SJSA1 (cell line): ENCODE results near the gene GPHA2. TPM values are rescaled to one million over a fixed set of nuclear protein-coding genes. Genes with fewer than 3 reads are reported as not detected.

Source experiments
- DNase-seq, 2 experiments: peaks; one replicate each; pipeline ENCODE4 v3.0.0-alpha.2; 2015 to 2020; ENCODE audit warnings: low spot score in 2 of 2, low read depth in 1 of 2
- H3K27ac ChIP-seq: fragments of 250-450 bp; sonication (Bioruptor Pico); 2 replicates; pipeline ENCODE4 v1.5.1; 2020; ENCODE audit warnings: mild to moderate bottlenecking, moderate library complexity
- H3K27me3 ChIP-seq: fragments of 250-450 bp; sonication (Bioruptor Pico); replicated peaks from 2 replicates; pipeline ENCODE4 v1.5.1; 2020; ENCODE audit warnings: mild to moderate bottlenecking, moderate library complexity
- H3K36me3 ChIP-seq: fragments of 250-450 bp; sonication (Bioruptor Pico); 2 replicates; pipeline ENCODE4 v1.5.1; 2020; ENCODE audit warnings: mild to moderate bottlenecking
- H3K4me1 ChIP-seq: fragments of 250-450 bp; sonication (Bioruptor Pico); replicated peaks from 2 replicates; pipeline ENCODE4 v1.6.1; 2021; ENCODE audit warnings: mild to moderate bottlenecking
- H3K4me3 ChIP-seq: fragments of 250-450 bp; sonication (Bioruptor Pico); 2 replicates; pipeline ENCODE4 v1.5.1; 2020; ENCODE audit warnings: mild to moderate bottlenecking
- H3K9me3 ChIP-seq: fragments of 250-450 bp; sonication (Bioruptor Pico); replicated peaks from 2 replicates; pipeline ENCODE4 v1.5.1; 2020; ENCODE audit warnings: mild to moderate bottlenecking
- total RNA-seq: library from RNA; depleted of rRNA; stranded (reverse); fragments of >200 nt; shearing (Covaris generic); gene quantifications from 2 replicates; pipeline ENCODE4 v1.2.3, GENCODE V29; 2014; rRNA removed

Gene GPHA2
- total RNA-seq, 1 experiment from 2014 or later: not detected

GRCh38 chr11:64887757-64888405 lies 47.8 kb downstream of the GPHA2 start:
- Histone ChIP-seq H3K9me3 (no peaks in the 10 kb centered on the region), H3K36me3 (no peaks in the 10 kb centered on the region), H3K4me1 (peaks cover 17% of the 10 kb centered on the region), H3K4me3 (no peak overlapping the region), H3K27ac (no peak overlapping the region), H3K27me3 (no peaks in the 10 kb centered on the region)
- DNase-seq: peak; percentile 87 to 90

DNA sequence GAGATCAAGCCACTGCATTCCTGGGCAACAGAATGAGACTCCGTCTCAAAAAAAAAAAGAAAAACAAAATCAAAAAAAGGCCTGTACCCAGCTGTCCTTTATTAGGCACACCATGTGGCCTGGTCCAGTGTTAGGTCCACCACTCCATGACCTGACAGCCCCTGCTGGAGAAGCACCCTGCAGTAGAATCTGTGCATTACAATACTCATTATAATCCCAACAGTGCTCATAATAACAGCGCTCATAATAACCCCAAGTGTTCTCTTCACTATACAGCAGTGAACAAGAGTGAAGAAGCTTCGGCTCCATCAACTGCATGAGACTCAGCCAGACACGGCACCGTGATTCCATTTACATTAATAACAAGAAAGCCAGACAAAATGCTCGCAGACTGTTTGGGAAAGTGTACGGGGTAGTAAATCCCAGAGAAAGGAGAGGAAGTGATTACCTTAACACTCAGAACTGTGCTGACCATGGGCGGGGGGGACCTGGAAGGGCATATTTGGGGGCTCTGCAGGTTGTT lies 48.4 kb downstream of the GPHA2 start:
- H3K27me3 ChIP-seq: no peaks in the 10 kb centered on the region
- no peak overlapping the region for H3K4me3 ChIP-seq
- no peak overlapping the region for H3K27ac ChIP-seq
- H3K4me1 ChIP-seq: peaks cover 17% of the 10 kb centered on the region
- no peaks in the 10 kb centered on the region for H3K9me3 ChIP-seq
- H3K36me3 ChIP-seq: no peaks in the 10 kb centered on the region
- DNase-seq: no peak

DNA sequence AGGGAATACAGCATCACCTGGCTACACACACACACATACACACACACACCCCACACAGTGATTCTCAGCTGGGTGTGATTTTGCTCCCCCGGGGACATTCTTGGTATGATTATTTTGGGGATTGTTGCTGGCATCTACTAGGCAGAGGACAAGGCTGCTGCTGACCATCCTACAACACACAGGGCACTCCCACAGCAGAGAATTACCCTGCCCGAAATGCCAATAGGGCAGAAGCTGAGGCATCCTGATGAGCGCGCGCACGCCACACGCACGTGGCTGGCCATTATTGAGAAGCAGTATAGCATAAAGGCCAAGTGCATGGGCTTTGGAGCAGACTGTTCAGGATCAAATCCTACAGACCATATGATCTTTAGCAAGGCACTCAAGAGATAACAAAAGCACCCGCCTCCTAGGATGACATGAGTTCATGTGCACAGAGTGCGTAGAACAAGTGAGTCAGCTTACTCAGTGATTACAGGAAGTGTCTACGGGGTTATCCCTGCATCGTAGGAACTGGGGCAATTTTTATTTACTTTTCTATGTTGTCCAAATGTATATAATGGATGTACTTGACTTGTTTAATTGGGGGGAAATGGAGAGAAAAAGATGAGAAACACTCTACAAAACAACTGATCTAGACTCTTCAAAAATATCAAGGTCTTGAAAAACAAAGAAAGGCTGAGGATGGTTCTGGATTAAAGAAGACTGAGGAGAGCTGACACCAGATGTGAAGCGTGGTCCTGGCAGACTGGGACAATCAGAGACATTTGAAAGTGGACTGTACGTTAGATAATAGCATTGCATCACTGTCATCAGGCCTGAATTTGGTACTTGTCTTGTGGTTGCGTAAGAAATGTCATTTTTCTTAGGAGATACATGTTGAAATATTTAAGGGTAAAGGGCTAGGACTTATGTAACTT lies 50.1 kb downstream of the GPHA2 start:
- Histone ChIP-seq H3K36me3 (no peaks in the 10 kb centered on the region), H3K9me3 (no peaks in the 10 kb centered on the region), H3K27ac (no peak overlapping the region), H3K4me3 (no peak overlapping the region), H3K4me1 (peaks cover 17% of the 10 kb centered on the region), H3K27me3 (no peaks in the 10 kb centered on the region)
- DNase-seq: peak in 1 of 2 experiments; percentile 40

Other genes with a start within 250 kb of the GPHA2 start
- not detected in 2 replicates for gene NRXN2, start 212.7 kb downstream of the GPHA2 start, total RNA-seq
- gene RASGRP2, start 191.8 kb downstream of the GPHA2 start, total RNA-seq: 0.08 and 3.1 TPM in 2 replicates
- gene PYGM, start 175.9 kb downstream of the GPHA2 start, total RNA-seq: 0.45 TPM in 1 of 2 replicates, not detected in the other
- gene SF1, start 157.4 kb downstream of the GPHA2 start, total RNA-seq: 154 and 170 TPM in 2 replicates
- gene MAP4K2, start 132.7 kb downstream of the GPHA2 start, total RNA-seq: 19.2 and 22.9 TPM in 2 replicates
- 13.8 and 22.0 TPM in 2 replicates for gene MEN1, start 125.3 kb downstream of the GPHA2 start, total RNA-seq
- gene CDC42BPG, start 91.2 kb downstream of the GPHA2 start, total RNA-seq: 0.03 TPM in 1 of 2 replicates, not detected in the other
- 75.2 and 85.7 TPM in 2 replicates for gene EHD1, start 57.3 kb downstream of the GPHA2 start, total RNA-seq
- 22.5 and 23.2 TPM in 2 replicates for gene ATG2A, start 18.7 kb downstream of the GPHA2 start, total RNA-seq
- 20.6 and 30.6 TPM in 2 replicates for gene PPP2R5B, start 11.2 kb downstream of the GPHA2 start, total RNA-seq
- gene MAJIN, start 36.2 kb upstream of the GPHA2 start, total RNA-seq: not detected in 2 replicates
- gene BATF2, start 61.1 kb upstream of the GPHA2 start, total RNA-seq: not detected in 2 replicates
- 155 and 222 TPM in 2 replicates for gene ARL2, start 78.3 kb upstream of the GPHA2 start, total RNA-seq
- gene SNX15, start 91.5 kb upstream of the GPHA2 start, total RNA-seq: 35.3 and 36.9 TPM in 2 replicates
- gene SAC3D1, start 105.3 kb upstream of the GPHA2 start, total RNA-seq: 35.8 and 69.9 TPM in 2 replicates
- not detected in 2 replicates for gene NAALADL1, start 122.7 kb upstream of the GPHA2 start, total RNA-seq
- 90.2 and 124 TPM in 2 replicates for gene CDCA5, start 148.1 kb upstream of the GPHA2 start, total RNA-seq
- 63.7 and 91.9 TPM in 2 replicates for gene ZFPL1, start 148.3 kb upstream of the GPHA2 start, total RNA-seq
- 387 and 508 TPM in 2 replicates for gene VPS51, start 160.3 kb upstream of the GPHA2 start, total RNA-seq
- 1.5 and 2.4 TPM in 2 replicates for gene TM7SF2, start 176.0 kb upstream of the GPHA2 start, total RNA-seq
- gene ZNHIT2, start 181.8 kb upstream of the GPHA2 start, total RNA-seq: 22.8 and 42.1 TPM in 2 replicates
- 672 and 1,078 TPM in 2 replicates for gene FAU, start 186.2 kb upstream of the GPHA2 start, total RNA-seq
- gene MRPL49, start 186.4 kb upstream of the GPHA2 start, total RNA-seq: 113 and 138 TPM in 2 replicates
- gene SYVN1, start 198.6 kb upstream of the GPHA2 start, total RNA-seq: 15.6 and 20.2 TPM in 2 replicates
- not detected in 2 replicates for gene SPDYC, start 234.3 kb upstream of the GPHA2 start, total RNA-seq
- 120 and 177 TPM in 2 replicates for gene CAPN1, start 246.0 kb upstream of the GPHA2 start, total RNA-seq